GM21447 (cell line): ENCODE data around the gene RAB11FIP4.

ENCODE experiments used
- ATAC-seq: cut with Tn5 transposase; IDR thresholded peaks from one replicate; pipeline ENCODE4 v1.9.1; 2021; ENCODE audit not compliant: unreplicated experiment

RAB11FIP4 gene

GRCh38 chr17:31538080-31538762 lies 146.7 kb downstream of the RAB11FIP4 start:
- peak; percentile 64 for ATAC-seq

DNA sequence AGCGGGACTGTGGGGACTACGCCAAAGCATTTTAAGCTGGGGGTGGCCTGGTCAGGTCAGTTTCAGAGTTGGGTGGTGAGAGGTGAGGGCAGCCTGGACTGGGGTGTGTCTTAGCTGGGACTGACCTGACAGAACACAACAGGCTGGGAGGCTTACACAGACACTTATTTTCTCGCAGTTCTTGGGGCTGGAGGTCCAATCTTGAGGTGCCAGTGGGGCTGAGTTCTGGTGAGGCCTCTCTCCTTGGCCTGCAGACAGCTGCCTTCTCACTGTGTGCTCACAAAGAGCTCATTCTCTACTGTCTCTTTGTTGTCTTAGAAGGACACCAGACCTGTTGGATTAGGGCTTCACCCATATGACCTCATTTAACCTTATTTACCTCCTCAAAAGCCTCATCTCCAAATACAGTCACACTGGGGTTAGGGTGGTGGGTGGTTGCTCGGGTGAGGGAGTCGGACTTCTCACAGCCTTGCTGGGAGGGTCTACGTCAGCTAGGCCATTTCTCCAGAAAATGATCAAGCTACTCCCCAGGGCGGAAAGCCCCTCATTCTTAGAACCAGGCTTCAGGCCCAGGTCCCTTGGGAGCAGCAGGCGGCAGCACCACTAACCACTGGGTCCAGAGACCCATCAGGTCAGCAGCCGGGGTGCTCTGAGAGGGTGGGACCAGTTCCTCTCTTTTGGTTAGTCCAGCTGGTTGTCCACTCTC lies 149.3 kb downstream of the RAB11FIP4 start:
- no peak for ATAC-seq

DNA sequence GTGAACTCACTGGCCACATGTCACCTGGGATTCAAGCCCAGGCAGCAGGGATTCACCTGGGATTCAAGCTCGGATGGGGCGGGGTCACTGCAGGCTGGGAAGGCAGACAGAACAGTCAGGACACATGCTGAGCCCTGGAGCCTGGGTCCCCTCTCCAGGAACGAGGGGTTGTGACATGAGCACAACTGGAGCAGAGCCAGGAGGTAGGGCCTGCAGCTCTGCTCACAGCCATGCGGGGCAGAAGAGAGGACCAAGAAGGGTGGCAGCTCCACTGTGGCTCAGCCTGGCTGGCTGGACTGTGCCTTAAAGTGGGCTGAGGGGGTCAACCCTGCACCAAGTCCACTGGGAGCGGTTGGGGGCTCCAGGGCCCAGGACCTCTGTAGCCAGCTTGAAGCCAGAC lies 150.1 kb downstream of the RAB11FIP4 start:
- ATAC-seq = no peak

GRCh38 chr17:31544186-31544585 lies 152.7 kb downstream of the RAB11FIP4 start:
- ATAC-seq = no peak

DNA sequence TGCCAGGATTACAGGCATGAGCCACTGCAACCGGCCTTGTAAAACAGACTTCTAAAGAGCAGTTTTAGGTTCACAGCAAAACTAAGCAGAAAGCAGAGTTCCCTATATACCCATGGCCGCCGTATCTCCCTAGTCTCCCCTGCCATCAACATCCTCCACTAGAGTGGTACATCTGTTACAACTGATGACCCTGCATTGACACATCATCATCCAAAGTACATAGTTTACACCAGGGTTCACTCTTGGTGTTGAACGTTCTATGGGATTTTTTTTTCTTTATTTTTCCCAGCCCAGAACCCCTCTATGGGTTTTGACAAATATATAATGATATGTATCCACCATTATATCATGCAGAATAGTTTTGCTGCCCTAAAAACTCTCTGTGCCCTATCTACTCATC lies 155.2 kb downstream of the RAB11FIP4 start:
- no peak for ATAC-seq

DNA sequence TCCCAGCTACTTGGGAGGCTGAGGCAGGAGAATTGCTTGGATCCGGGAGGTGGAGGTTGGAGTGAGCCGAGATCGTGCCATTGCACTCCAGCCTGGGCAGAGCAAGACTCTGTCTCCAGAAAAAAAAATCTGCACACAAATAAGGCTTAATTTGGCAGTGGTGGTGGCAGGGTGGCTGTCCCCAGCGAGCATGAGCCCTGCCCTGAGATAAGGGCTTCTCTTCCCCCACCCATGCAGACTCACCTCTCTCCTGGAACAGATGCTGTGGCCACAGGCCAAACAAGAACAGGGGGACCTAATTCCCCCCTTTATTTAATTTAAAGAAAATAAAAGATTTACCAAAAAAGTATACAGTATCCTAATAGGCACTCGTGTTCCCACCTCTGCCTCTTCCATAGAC lies 157.2 kb downstream of the RAB11FIP4 start:
- no peak for ATAC-seq

DNA sequence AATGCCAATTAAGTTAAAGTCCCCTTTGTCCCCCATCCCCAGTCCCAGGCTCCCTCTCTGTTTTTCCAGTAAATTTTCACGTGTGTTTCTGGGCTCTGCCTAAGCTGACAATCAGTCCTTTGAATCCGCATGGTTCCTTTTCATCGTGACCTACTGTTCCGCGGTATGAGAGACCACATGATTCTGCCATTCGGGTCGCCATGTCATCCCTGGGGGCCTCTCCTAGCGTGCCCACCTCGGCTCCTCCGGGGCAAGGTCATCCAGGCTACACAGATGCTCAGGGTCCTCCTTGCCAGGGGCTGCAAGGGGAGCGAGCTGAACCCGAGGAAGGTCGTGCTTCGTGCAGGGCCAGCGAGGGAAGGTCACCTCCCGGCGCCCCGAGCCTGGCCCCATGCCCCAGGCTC lies 157.6 kb downstream of the RAB11FIP4 start:
- no peak for ATAC-seq

- ATAC-seq = peak; percentile 59
Measured at GRCh38 chr17:31549525-31550388, 158.3 kb downstream of the RAB11FIP4 start.

DNA sequence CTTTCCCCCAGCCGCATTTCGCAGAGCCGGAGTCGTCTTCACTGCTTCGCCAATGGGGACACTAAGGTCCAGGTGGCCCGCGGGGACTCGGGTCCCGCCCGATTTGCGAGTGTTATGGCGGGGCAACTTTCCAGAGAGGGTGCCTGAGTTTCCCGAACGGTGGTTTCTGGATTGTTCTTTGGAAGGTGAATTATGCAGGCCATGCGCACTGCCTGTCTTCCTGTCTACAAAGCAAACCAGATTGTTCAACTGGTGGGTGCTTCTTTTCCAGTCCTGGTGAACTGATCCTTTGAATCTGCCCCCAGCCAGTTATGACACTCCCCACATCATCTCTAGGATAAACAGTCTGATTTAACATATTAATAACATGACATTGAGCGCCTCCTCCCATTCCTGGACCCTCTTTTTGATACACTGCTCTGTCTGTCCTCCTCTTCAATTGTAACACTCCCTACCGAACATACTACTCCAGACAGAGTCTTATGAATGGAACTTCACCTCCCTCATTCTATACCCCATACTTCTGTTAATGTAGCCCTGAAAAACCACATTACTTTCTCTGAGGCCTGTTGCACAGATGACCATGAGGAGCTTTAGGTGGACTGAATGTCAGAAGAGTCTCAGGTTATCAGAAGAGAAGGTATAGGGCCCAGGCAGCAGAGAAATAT lies 159.0 kb downstream of the RAB11FIP4 start:
- peak; percentile 7 for ATAC-seq

- no peak for ATAC-seq
Measured at GRCh38 chr17:31552568-31552967, 161.1 kb downstream of the RAB11FIP4 start.

- no peak for ATAC-seq
Measured at GRCh38 chr17:31553506-31553905, 162.0 kb downstream of the RAB11FIP4 start.

DNA sequence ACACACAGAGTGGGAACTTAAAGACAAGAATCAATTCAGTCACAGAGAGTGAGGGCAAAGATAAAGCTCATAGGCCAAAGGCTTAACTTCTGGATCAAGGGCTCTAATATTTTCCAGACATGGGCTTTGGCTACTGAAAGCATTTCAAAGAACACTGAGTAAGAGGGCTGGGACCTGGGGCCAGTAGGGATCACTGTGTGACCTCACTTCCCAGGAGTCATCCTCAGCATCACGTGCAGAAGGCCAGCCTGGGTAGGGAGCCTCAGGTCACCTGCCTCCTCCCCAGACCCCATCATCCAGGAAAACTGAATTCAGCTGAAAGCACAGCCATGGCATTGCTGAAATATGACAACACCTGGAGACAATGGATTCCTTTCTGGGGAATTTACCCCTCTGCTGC lies 163.5 kb downstream of the RAB11FIP4 start:
- ATAC-seq = no peak

GRCh38 chr17:31556969-31557645 lies 165.6 kb downstream of the RAB11FIP4 start:
- no peak for ATAC-seq

DNA sequence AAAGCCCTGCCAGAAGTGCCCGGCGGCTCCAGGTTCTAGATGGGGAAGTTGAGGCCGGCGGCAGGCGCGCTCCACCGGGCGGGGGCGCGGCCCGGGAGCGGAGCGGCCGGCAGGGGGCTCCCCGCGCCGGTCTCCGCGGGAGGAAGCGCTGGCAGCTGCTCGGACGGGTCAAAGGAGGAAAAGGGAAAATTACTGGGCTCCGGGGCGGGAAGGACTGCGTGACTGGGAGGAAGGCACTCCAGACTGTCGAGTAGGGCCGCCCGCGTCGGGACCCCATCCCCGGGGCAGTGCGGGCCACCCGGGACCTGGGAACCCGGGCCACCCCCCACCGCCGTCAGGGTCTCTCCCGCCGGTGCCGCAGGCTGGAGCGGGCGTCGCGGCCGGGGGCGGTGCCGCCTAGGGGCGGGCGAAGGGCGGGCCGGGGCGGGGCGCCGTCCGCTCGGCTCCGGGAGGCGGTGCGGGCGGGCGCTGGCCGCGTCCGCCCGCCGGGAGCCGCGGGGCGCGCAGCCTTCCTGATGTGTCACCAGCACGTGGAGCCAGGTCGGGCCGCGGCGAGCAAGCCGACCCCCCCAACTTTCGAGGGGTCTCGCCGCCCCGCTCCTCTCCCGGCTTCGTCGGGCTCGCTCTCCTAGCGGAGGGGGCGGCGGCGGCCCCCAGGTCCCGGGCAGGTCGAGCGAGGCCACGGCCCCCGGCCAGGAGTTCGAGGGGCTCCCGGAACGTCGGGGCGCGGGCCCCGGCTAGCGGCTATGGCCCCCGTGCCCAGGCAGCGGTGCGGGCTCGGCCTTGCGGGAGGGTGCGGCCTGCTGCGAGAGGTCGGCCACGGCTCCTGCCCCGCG lies 167.5 kb downstream of the RAB11FIP4 start:
- ATAC-seq = peak; percentile 51

DNA sequence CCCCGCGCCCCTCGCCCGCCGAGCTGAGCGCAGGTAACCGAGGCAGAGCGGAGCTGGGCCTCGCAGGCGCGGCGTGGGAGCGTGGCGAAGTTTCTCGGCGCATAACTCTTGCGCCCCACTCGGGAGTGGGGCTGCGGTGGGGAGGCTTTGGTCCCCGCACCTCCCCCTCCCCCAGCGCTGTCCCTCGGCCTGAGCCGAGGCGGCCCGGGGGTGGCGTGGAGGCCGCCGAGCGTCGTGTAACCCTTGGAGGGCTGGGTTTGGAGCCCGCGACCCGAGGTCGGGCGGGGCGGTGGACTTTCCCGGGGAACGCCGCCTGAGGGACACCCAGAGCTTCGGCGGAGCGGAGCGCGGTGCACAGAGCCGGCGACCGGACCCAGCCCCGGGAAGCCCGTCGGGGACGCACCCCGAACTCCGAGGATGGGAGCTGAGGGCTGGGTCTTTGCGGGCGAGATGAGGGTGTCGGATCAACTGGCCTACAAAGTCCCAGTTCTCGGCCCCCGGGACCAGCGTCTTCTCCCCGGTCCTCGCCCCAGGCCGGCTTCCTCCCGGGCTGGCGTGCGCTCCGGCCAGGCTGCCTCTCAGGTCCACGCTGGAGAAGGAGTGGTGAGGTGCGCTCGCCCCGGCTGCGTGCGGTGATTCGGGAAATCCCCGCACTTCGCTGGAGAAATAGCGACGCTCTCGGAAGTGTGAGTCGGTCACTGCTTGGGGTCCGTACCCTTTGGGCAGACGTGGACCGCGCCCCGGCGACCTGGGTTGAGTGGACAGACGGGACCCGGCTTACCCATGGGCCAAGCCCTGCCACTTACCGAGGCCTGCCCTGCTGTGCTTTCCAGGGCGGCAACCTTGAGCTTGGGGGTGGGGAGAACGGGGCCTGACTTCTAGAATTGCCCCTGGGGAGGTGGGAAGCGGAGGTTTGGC lies 168.4 kb downstream of the RAB11FIP4 start:
- no peak for ATAC-seq

GRCh38 chr17:31560616-31561235 lies 169.3 kb downstream of the RAB11FIP4 start:
- no peak for ATAC-seq

DNA sequence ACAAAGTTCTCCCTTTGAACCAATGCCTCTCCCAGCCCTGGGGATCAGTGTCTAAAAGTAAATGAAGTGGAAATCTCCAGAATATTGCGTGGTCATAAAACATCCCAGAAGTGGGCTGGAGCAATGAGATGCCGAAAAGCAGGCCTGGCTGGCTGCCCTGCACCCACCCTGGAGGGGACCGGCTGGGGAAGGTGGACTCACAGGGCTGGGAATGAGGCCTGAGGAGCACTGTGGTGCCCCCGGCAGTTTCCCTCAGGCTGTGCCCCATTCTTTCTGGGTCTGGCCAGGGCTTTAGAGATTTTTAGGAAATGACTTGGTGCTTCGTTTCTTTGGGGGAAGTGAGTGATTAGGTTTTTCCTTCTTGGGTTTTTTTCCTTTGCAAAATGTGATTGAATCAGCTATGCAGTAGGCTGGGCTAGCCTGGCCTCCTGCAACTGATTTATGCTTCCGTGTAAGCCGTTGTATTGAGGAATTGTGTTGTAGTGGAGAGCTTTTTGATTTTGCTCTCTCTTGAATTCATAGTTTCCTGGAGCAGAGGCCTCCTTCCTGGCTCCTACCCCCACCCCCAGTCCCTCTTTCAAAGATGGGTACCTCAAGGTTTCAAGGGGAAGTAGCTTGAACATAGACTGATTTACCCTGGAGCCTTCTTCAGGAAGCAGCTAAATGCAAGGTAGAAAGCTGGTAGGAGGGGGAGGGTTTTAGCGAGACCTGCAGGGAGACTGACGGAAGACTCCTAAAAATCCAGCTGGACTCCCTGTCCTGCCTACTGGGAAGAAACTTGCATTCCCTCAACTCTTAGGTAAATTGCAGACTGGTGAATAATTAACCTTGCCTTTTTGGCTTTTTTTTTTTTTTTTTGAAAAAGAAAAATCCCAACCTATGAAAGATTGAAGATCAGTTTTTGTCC lies 170.2 kb downstream of the RAB11FIP4 start:
- ATAC-seq = no peak
